Left renal pelvis (tissue), 4 donors: ENCODE data around the gene GLRX3. TPM values are rescaled to one million over a fixed set of nuclear protein-coding genes. Genes with fewer than 3 reads are reported as not detected.
A peak's percentile ranks its signal among the peaks of the same experiment; 100 is the strongest.

Experiments used
- DNase-seq, 4 donors: peaks; one replicate each; pipeline ENCODE4 v3.0.0-alpha.2; 2013; ENCODE audit warnings: low read depth in 4 of 4, low spot score in 3 of 4
- polyA plus RNA-seq, 4 donors: library from polyadenylated mRNA; unstranded; fragments of 120-200 nt; gene quantifications; one replicate each; pipeline ENCODE4 v1.2.1, GENCODE V29; 2013; ENCODE audit not compliant: insufficient read length in 4 of 4

Gene GLRX3
- polyA plus RNA-seq, 4 donors, result 67.4 to 98.4 (median 87.7) TPM

DNA sequence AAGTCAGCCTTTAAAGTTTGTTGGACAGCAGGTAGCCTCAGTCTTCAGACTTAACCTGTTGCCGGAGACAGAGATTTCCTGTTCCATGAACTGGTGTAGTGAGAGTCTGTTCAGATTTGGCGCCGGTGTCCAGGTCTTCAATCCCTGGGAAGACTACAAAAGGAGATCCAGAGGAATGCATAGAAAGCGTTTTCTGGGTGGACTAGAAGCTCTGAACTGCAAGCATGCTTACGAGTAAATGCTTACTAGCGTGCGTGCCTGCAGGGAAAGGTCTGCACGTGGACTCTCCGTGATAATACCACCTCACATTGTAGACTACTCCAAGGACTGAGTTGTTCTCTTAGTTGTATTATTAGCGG lies 878 bp downstream of the GLRX3 start:
- DNase-seq, result no peak

DNA sequence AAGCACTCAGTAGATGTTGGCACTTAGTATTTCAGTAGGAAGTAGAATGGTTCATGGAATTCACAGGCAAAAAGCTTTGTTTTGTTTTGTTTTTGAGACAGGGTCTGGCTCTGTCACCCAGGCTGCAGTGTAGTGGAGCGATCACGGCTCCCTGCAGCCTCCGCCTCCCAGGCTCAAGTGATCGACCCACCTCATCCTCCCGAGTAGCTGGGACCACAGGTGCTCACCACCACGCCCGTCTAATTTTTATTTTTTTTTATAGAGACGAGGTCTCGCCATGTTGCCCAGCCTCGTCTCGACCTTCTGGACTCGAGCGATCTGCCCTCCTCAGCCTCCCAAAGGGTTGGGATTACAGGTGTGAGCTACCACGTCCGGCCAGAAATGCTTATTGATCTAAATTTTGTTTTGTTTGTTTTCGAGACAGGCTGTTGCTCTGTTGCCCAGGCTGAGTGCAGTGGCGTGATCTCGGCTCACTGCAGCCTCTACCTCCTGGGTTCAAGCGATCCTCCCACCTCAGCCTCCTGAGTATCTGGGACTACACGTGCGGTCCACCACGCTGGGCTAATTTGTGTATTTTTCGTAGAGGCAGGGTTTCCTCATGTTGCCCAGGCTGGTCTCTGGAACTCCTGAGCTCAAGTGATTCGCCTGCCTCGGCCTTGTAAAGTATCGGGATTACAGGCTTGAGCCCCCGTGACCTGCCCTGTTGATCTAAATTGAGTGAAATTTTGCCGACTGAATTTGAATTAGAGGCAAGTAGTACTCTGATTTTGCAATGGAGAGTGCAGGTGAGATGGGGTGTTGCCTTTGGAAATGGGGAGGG lies 1.7 kb downstream of the GLRX3 start:
- DNase-seq, result no peak

DNA sequence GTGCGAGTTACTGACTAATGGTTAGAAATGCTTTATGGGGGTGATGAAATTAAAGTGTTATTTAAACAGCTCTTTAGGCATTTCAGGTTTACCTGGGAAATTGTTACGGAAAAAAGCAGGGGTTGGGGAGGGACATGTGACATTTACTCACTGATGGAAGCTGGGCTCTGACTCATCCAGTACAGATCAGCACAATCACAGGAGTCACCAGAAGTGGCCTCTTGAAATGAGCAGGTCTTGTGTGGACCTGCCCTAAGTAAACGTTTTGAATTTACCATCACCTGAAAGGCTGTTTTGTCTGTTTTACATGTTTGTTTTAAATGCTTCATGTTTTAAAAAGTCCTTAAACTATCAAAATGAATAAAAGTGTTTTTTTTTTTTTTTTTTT lies 2.3 kb downstream of the GLRX3 start:
- no peak for DNase-seq

DNA sequence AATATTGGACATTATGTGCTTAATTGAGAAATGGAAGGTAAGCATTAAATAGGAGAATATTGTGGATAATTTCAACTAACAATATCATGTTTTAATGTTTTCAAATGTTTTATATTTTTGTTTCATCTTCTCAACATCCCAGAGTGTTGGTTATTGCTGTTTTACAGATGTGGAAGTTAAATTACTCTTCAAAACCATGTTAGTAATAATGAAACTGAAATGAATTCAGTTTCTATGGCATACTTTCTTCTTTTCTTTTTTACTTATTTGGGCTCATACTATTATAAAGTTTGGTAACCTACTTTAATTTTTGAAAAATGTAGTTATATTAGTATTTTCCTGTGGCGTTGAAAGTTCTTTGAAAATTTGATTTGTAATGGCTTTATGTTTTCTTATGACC lies 4.2 kb downstream of the GLRX3 start:
- DNase-seq, result no peak

DNA sequence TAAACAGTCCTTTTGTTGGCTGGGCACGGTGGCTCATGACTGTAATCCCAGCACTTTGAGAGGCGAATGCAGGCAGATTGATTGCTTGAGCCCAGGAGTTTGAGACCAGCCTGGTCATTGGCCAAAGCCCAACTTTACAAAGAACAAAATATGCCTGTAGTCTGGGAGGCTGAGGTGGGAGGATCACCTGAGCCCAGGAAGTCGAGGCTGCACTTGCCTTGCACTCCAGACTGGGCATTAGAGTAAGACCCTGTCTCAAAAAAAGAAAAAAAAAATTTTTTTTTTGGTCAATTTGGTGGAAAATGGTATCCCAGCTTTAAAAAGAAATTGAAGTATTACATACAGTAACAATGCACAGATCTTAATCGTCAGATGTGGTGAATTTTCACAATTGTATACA lies 4.8 kb downstream of the GLRX3 start:
- DNase-seq, result no peak

DNA sequence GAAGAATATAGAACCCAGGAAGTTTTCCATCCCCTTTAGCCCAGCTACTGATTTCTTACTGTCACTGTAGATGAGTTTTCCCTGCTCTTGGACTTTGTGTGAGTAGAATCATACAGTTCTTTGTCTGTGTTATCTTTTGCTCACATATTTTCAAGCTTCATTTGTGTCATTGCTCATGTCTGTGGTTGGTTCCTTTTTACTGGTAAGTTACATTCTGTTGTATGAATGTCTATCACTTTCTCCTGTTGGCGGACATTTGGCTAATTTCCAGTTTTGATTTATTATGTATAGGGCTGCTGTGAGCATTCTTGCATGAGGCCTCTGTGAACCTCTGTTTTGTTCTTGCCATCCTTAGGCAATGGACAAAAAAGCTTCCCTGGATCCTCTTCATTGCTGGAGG lies 5.3 kb downstream of the GLRX3 start:
- no peak for DNase-seq

DNA sequence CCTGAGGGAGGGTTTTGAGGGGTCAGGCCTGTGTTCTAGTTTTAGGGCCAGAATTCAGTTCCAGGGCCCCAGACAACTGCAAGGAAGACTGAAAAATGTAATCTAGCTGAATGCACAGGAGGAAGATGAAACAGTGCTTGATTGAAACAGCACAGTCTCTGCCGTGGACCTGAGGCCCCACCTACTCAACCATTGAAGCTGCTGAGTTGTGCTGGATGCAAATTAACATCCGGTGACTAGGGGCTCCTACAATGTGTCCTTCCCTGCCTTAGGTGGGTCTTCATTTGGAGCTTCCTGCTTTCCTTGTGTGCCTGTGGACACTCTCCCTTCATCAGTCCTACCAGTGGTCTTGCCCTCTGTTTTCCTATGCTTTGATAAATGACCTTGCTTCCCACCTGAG lies 5.7 kb downstream of the GLRX3 start:
- DNase-seq, result no peak

DNA sequence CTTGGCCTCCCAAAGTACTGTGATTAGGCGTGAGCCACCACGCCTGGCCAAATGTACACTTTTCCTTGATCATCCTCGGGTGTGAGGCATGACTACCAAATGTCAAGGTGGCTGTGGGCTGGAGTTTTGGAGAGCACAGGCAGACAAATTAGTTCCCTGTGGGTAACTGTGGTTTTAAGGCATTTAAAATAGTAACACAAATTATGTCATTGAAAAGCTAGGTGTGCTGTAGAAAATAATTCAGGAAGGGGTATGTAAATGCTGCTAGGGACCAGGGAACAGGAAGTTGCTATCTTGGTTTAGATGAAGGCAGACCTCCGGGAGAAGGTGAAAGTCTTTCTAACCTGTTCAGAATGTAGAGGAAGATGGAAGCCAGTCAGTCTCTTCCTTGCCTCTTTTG lies 9.9 kb downstream of the GLRX3 start:
- DNase-seq, result no peak

DNA sequence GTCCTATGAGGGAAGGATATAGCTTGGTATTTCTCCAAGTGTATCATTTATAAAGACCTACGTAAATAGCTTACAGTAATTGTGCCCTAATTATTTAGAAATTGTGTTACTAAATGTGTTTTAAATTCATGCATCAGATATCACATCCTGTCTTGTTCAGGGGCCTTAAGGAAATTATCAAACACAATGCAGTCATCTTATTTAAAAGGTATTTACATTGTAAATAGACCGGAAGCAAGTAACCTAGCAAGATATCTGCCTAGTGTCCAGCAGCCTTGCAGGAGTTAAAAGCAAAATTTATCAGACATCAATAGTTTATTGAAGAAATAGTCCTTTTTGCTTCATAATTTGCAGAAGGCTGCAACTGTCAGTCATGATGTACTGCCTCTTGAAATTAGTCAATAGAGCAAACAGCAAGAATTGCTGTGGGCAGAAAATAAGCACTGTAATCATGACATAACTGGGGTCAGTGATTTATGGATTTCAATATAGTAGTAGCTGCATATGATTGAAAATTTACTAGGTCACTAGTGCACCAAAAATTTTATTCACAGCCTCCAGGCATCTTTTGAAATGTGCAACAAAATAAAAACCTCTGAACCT lies 23.1 kb downstream of the GLRX3 start:
- no peak for DNase-seq

DNA sequence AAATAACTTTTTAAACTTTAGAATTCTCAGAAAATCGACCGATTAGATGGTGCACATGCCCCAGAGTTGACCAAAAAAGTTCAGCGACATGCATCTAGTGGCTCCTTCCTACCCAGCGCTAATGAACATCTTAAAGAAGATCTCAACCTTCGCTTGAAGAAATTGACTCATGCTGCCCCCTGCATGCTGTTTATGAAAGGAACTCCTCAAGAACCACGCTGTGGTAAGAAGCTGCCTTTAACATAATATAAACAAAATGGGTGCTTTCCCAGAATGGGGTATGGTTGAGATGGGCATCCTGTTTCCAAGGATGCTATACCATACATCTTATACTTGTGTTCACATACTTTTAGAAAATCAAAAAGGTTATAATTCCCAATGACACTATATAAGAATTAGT lies 24.6 kb downstream of the GLRX3 start:
- no peak for DNase-seq

DNA sequence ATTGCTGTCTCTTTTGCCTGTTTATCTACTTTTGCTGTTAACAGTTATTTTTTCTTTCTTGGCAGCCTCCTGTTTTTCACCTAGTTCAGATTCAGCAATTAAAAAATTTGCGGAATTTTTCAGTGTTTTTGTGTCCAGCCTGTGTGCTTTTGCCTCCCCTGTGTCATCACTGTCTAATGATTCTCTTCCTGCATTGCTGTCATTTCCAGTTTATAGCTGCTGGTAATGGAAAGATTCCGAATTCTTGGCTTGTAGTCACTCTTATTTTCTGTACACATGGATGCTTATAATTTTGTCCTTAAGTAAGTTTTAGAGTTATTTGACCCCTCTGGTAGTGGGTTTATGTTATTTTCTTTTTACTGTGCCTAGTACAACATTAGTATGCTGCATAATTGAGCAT lies 25.1 kb downstream of the GLRX3 start:
- no peak for DNase-seq

DNA sequence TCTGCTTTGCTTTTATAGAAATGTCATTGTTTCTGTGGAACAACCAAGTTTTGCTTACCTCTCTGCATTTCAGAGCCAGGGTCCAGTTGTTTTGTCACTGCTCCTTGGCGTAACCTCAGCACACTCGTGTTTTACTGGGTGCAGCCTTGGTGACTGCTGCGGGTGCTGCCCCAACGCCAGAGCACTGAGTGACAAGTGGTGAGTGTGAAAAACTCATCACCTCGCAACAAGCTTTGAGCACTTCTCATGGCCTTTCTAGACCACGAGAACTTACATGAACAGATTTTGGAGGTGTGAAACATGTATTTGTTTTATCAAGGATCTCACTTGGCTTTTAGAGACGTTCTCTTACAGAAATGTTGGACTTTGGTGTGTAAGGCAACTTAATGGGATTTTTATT lies 31.0 kb downstream of the GLRX3 start:
- no peak for DNase-seq

DNA sequence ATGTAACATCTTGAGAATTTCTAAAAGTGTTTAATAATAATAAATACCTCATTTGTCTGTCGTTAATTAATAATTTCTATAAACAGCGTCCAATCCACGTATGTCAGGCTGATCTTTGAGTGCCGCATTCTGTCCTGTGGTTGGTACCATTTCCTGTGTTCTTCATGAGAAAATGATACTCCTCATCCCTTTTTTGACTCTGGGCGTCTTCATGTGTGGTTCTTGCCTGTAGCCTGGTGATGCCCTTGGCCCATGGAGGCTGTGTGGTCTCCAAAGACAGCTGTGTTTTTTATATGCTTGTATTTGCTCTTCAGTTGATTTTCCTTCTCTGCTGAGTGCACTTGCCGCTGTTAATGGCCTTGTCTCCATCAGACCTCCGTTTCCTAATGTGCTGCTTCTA lies 31.5 kb downstream of the GLRX3 start:
- no peak for DNase-seq

DNA sequence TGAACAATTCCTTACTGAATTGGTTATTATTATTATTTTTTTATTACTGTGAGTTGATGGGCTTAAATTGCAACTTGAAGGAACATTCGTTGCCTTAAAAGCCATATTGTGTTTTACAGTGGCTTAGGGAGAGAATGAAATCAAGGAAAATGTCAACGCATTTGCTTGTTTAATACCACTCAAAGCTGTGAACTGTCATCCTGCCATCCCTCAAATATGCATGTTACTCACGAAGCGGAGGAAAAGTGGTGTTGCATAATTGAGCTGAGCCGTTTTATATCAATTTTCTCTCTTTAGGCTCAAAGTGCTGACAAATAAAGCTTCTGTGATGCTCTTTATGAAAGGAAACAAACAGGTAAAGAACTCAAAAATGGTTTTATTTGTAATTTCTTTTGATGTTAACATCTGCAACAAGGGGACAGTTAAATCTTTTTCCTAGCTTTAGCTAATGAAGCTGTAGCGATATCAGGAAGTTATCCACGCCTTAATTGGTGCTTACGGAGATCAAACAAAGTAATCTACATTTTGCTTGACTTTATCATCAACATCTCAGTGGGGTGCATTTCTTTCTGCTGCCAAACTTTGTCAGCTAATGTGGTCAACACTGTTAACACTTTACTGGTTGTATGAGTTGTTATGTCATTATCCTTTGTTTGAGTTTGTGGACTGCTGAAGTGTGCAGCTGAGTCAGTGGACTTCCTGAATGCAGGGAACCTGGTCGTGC lies 33.1 kb downstream of the GLRX3 start:
- no peak for DNase-seq

DNA sequence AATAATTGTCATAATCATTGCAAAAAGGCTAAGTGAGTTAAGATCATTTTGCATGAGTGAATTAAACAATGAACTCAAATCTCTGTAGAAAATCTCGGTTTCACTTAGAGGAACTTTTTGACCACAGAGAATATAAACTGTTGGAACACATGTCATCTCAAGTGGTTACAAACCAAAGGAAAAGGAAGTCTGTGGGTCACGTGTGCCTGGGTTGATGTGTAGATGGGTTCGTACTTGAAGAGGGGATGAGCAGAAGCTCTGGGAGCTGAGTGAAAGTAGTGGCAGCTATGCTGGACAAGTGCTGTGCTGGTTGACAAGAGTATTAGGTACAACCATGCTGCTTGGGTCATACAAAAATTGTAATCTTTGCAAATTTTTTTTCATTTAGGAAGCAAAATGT lies 35.0 kb downstream of the GLRX3 start:
- no peak for DNase-seq

DNA sequence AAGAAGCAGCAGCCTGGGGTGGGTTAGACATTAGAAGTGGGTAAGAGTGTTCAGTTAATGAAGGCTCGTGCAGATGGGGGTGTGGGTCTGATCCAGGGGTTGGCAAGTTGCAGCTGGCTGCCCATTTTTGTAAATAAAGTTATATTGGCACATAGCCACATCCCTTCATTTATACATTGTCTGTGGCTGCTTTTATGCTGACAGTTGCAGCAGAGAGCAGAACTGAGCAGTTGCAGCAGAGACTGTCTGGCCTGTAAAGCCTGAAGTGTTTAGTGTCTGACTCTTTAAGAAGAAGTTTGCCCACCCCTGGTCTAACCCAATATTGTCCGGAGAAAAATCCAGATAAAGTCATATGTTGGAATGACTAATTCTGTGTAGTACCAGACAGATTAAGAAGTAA lies 38.1 kb downstream of the GLRX3 start:
- no peak for DNase-seq

DNA sequence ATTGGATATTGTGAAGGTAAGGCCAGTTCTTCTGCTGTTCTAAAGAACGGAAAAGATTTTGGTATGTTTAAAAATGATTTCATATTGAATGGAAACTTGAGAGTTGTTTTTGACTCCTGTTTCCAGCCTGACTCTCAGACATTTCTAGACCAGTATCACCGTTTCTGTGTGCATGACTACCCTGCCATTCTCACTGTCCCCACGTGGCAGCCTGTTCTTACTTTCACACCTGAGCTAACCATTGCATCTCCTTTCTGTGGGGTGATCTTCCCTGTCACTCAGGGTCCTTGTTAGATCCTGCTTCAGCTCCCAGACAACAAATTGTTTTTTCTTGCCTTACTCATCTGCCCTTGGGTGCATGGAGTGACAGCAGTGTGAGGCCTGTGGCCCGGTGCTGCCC lies 38.9 kb downstream of the GLRX3 start:
- no peak for DNase-seq

DNA sequence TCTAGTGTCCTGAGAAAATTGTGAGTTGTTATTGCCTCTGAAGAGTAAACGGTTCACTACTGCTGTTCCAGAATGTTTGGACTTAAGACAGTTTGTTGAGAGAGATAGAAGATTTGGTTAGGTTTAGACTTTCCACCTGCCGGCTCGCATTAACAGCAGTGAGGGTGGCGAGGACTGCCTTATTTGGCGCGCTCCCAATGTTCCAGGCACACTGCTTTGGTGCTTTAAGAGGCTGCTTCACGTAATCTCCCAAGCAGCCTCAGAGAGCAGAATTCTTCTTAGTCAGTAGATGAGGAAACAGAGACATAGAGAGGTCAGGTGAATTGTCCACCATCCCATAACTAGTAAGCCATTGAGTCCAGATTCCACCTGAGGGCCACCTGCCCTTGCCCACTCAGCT lies 41.1 kb downstream of the GLRX3 start:
- DNase-seq, result no peak

DNA sequence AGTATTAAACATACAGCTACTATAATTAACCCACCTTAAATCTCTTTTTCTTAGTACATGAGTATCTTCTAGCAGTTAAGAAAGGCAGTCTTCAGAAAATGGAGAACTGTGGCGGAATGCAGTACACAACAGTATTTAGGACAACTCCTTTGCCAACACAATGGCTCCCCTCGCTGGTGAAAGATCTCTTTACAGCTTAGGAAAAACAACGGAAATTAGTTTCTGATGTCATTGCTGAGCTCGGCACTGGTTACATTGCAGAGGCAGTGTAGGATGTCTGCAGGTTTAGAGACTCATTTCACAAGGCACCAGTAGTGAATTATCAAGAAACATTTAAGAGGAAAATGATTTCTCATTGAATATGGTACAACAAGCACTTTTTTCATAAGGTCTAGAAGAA lies 43.4 kb downstream of the GLRX3 start:
- DNase-seq, result peak; percentile 36 to 50 (median 42)

DNA sequence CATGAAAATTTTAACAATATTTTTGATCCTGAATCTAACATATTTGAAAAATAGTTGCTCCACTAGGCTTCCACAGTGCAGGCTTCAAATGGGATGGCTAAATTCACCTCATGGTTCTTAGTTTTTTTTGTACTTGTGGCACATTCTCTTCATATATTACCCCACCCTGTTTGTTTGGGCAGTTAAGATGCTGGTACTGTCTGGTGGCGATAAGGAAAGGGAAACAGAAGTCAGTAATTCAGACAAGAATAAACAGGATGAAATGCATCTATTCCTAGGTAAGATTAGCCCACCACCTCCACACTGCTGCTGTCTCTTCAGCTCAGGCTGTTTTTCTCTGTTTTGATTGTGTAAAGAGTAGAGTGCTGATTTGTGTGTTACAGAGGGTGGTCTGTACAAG lies 44.2 kb downstream of the GLRX3 start:
- no peak for DNase-seq

DNA sequence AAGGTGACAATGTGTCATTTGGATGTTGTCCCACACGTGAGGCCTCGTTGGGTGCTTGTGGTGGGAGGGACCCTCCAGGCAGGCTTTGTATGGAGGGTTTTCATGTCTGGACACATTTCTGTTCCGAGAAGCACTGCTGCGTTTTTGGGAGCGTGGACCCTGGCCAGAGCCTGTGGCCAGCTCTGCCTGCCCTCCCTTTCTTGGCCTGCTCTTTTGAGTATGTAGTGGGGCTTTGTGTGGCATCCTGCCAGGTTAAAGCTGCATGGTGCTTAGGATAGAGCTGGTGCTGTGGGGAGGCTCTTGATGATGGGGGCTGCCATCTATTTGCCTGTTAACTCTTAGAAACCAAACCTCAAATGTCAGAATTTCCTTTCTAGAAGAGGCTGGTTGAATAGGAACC lies 45.7 kb downstream of the GLRX3 start:
- DNase-seq, result no peak

DNA sequence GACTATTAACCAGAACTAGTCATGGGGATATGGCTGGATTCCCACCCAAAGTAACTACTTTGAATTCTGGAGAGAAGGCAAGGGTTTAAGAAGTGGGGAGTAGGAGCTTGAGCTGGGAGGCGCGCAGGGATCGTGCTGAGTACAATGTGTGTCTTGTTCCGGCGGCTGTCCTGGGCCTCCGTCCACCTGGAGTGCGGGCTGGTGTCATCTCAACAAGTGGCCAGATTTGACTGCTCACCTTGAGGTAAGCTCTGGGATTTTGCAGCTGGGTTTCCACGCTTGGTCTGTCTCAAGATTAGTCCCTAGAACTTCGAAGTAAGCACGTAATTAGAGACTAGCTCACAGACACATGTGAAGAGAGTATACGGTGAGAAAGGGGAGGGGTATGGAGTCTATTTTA lies 49.4 kb downstream of the GLRX3 start:
- no peak for DNase-seq
